Measurements from ENCODE around the gene MUC6. TPM values are rescaled to one million over a fixed set of nuclear protein-coding genes. Genes with fewer than 3 reads are reported as not detected.

MUC6 gene
- total RNA-seq, 4 donors from 2014 or later, result not detected

DNA sequence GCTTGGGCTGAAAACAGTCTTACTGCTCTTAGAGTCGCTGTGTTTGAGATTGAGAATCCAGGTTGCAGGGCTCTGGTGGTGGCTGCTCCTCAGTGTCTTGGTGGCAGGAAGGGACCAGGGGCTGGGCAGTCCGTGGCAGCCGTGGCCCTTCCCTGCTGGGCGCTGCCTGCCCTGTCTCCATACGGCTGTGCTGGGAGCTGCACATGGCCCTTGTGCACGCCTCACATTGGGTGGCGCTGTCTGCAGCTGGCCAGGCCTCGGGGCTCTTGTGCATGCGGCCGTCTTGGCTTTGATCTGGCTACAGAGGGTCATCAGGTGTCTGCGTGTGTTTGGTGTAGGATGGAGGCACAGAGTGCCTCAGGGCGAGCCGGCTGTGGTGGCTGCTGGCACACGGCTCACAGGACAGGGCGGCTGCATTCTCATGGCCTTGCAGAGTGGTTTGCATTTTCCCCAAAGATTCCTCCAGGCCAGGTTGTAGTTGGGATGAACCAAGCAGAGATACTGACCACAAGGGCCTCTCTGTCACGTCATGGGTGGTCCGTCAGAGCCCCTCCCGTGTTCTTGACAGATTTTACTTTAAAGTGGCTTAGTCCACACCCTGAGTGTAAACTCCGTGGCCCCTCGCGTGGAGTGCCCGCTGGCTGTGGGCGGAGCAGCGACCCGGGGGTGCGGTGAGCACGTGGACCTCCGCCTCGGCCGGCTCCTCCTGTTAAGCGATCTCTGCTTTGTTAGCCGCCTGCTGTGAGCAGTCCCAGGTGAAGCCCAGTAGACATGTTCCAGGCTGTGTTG, 34.7 kb downstream of the MUC6 start:
- Histone ChIP-seq H3K4me3 (no peak overlapping the region), H3K36me3 (peaks cover 0 to 29% of the 10 kb centered on the region in 2 donors), H3K4me1 (peaks cover 6 to 8% of the 10 kb centered on the region in 2 donors), H3K9me3 (no peaks in the 10 kb centered on the region), H3K27me3 (no peaks in the 10 kb centered on the region), H3K27ac (no peak overlapping the region)
- in situ Hi-C loops (cut with MboI; ENCODE audit: low sequenced_read_pairs in 4 of 4) (no loop called here), intact Hi-C loops (cut with DNase I; ENCODE audit: low total_unique reads) (no loop called here)
- TF ChIP-seq POLR2A (IDR thresholded peaks at IDR 0.05), result no peak
- TF ChIP-seq, protein P1, sequence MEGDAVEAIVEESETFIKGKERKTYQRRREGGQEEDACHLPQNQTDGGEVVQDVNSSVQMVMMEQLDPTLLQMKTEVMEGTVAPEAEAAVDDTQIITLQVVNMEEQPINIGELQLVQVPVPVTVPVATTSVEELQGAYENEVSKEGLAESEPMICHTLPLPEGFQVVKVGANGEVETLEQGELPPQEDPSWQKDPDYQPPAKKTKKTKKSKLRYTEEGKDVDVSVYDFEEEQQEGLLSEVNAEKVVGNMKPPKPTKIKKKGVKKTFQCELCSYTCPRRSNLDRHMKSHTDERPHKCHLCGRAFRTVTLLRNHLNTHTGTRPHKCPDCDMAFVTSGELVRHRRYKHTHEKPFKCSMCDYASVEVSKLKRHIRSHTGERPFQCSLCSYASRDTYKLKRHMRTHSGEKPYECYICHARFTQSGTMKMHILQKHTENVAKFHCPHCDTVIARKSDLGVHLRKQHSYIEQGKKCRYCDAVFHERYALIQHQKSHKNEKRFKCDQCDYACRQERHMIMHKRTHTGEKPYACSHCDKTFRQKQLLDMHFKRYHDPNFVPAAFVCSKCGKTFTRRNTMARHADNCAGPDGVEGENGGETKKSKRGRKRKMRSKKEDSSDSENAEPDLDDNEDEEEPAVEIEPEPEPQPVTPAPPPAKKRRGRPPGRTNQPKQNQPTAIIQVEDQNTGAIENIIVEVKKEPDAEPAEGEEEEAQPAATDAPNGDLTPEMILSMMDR (IDR thresholded peaks at IDR 0.05 in 4 of 5, conservative IDR thresholded peaks at IDR 0.05 in 1 of 5), result no peak
- ATAC-seq, result no peak
- no peak for DNase-seq

DNA sequence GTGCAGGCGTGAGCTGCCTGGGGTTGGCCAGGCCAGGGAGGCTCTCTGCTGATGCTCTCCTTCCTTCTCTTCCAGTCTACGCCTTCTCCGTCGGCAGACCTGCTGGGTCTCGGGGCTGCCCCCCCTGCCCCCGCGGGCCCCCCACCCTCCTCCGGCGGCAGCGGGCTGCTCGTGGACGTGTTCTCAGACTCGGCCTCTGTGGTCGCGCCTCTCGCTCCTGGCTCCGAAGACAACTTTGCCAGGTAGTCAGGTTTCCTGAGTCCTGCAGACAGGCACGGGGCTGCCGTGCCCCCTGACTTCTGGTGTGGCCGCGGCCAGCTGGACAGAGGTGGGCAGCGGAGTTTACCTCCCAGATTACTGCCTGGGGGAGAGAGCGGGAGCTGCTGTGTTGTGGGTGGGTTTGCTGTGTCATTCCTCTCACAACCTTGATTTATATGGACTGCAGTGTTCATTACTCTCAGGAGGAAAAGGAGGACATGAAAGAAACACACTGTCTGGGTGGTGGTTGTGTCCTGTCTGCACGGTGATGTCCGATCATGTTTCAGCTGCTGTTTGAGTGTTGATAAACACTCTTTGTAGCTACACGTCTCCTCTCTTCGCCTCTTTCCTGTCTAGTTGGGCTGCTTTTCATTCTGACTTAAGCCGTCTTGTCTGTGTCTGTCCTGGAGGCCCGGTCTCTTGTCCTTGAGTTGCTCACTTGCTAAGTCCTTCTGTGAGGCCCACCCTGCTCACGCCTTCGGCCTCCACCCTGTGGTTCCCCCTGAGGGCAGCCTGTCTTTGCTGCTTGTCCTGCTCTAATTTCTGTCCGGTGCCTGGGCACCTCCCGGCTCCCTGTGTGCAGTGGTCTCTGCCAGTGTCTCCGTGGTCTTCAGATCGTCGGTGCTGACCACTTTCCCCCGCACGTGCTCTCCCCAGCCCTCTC, 35.9 kb downstream of the MUC6 start:
- intact Hi-C loops (cut with DNase I; ENCODE audit: low total_unique reads) (no loop called here), in situ Hi-C loops (cut with MboI; ENCODE audit: low sequenced_read_pairs in 4 of 4) (no loop called here)
- Histone ChIP-seq H3K9me3 (no peaks in the 10 kb centered on the region), H3K4me1 (no peaks in the 10 kb centered on the region), H3K27me3 (no peaks in the 10 kb centered on the region), H3K27ac (no peak overlapping the region), H3K4me3 (no peak overlapping the region), H3K36me3 (peaks cover 0 to 29% of the 10 kb centered on the region in 2 donors)
- TF ChIP-seq, protein P1 (IDR thresholded peaks at IDR 0.05 in 4 of 5, conservative IDR thresholded peaks at IDR 0.05 in 1 of 5), result no peak
- TF ChIP-seq POLR2A (IDR thresholded peaks at IDR 0.05), result no peak
- no peak for DNase-seq
- ATAC-seq, result no peak

DNA sequence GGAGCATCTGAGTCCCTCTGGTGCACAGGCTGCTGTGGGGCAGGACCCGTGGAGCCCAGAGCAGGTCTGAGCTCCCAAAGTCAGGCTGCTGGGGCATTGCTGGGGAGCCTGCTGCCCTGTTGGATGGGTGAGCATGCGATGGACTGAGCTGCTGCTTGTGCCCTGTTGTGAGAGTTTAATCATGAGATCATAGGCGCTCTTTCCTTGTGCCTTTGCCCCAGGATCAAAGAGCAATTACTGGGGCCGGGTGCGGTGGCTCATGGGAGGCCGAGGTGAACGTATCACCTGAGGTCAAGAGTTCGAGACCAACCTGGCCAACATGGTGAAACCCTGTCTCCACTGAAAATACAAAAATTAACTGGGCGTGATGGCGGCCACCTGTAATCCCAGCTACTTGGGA, 37.5 kb downstream of the MUC6 start:
- Histone ChIP-seq H3K4me1 (no peaks in the 10 kb centered on the region), H3K9me3 (no peaks in the 10 kb centered on the region), H3K4me3 (no peak overlapping the region), H3K27ac (no peak overlapping the region), H3K36me3 (peaks cover 0 to 27% of the 10 kb centered on the region in 2 donors), H3K27me3 (no peaks in the 10 kb centered on the region)
- TF ChIP-seq, protein P1 (IDR thresholded peaks at IDR 0.05 in 4 of 5, conservative IDR thresholded peaks at IDR 0.05 in 1 of 5), result no peak
- TF ChIP-seq POLR2A (IDR thresholded peaks at IDR 0.05), result no peak
- intact Hi-C loops (cut with DNase I; ENCODE audit: low total_unique reads), result no loop called here
- DNase-seq, result no peak
- in situ Hi-C loops (cut with MboI; ENCODE audit: low sequenced_read_pairs in 4 of 4), result no loop called here
- ATAC-seq, result no peak

DNA sequence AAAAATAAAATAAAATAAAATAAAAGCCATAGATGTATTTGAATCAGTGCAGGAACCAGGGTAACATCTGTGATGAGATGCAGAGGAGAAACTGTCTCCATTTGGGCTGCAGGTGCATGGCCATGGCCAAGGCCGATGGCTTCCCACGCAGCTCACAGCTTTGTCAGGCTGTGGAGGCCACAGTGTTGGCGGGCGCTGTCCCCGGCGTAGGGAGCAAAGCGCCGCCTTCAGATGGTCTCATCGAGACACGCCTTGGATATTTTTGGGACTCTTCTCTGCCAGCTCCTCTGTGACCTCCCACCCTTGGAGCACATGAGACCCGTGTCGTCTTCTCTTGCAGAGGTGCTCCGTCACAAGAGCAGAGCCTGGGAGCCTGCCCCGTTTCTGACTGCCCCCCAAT, 38.6 kb downstream of the MUC6 start:
- TF ChIP-seq, protein P1 (IDR thresholded peaks at IDR 0.05 in 4 of 5, conservative IDR thresholded peaks at IDR 0.05 in 1 of 5), result no peak
- TF ChIP-seq POLR2A (IDR thresholded peaks at IDR 0.05), result no peak
- ATAC-seq (no peak), DNase-seq (no peak)
- Histone ChIP-seq H3K27ac (no peak overlapping the region), H3K36me3 (peaks cover 0 to 38% of the 10 kb centered on the region in 2 donors), H3K4me3 (no peak overlapping the region), H3K9me3 (no peaks in the 10 kb centered on the region), H3K4me1 (no peaks in the 10 kb centered on the region), H3K27me3 (no peaks in the 10 kb centered on the region)
- intact Hi-C loops (cut with DNase I; ENCODE audit: low total_unique reads) (no loop called here), in situ Hi-C loops (cut with MboI; ENCODE audit: low sequenced_read_pairs in 4 of 4) (no loop called here)
